ENCODE data around the gene HS6ST2. TPM values are rescaled to one million over a fixed set of nuclear protein-coding genes. Genes with fewer than 3 reads are reported as not detected.
A peak's percentile ranks its signal among the peaks of the same experiment; 100 is the strongest.

HS6ST2 gene
- polyA plus RNA-seq, 1 donor (not counting 4 experiments of a cell fraction or from before 2014, with no cell fraction given) = 0.43 TPM

DNA sequence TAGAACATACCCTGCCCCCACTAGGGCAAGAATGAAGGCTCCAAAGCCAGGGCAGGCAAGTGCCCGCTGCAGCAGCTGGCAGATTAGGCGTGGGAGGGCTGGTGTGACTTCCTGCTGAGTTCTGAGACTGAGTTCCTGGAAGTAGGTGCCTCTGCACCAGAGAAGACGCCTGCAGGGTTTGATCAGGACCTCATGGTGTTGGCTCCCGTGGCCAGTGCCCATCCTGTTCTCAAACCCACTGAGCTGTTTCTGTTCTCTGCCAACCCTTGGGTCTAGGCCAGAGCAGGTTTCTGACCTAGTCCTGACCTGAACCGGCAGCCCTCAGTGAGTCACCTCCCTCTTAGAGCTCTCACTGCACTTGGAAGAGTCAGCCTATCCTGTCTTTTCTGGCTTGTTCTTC lies 220.7 kb downstream of the HS6ST2 start:
- dilution Hi-C loops (cut with MboI; ENCODE audit: extremely low pct_ligation_motif_present, low sequenced_read_pairs) = no loop called here
- H3K4me3 ChIP-seq (ENCODE audit: control insufficient read depth in 2 of 3, extremely low read depth in 1 of 3, insufficient read depth in 2 of 3, low read depth in 1 of 3, low read length in 3 of 3) = no peak overlapping the region
- TF ChIP-seq CTCF (optimal IDR thresholded peaks at IDR 0.05 in 1 of 3, IDR thresholded peaks at IDR 0.05 in 1 of 3, conservative IDR thresholded peaks at IDR 0.05 in 1 of 3; ENCODE audit: extremely low read depth in 1 of 3, insufficient read depth in 2 of 3, low read length in 3 of 3) (no peak), EZH2 (IDR thresholded peaks at IDR 0.05; ENCODE audit: low read length) (no peak)
- no peak overlapping the region for H3K27ac ChIP-seq (ENCODE audit: control insufficient read depth, insufficient read depth, low read length)
- H3K79me2 ChIP-seq (ENCODE audit: control insufficient read depth, insufficient read depth, low read length) = no peaks in the 10 kb centered on the region
- H3K9me3 ChIP-seq (ENCODE audit: control insufficient read depth, low read depth, low read length) = no peaks in the 10 kb centered on the region
- H3K4me2 ChIP-seq (ENCODE audit: control insufficient read depth, extremely low read depth, insufficient read depth, low read depth, low read length) = no peak overlapping the region
- peak; percentile 9 for FAIRE-seq
- H3K9me1 ChIP-seq (ENCODE audit: control insufficient read depth, extremely low read depth, insufficient read depth, low read length) = no peaks in the 10 kb centered on the region
- H4K20me1 ChIP-seq (ENCODE audit: control insufficient read depth, extremely low read depth, insufficient read depth, low read length) = no peaks in the 10 kb centered on the region
- no peak overlapping the region for H2AFZ ChIP-seq (ENCODE audit: control insufficient read depth, low read length)
- H3K36me3 ChIP-seq (ENCODE audit: control insufficient read depth in 2 of 2, extremely low read depth in 1 of 2, insufficient read depth in 2 of 2, low read length in 2 of 2) = no peaks in the 10 kb centered on the region
- DNase-seq (ENCODE audit: low read depth, low spot score) = no peak
- H3K27me3 ChIP-seq (ENCODE audit: control insufficient read depth, extremely low read depth, insufficient read depth, low read length) = no peaks in the 10 kb centered on the region
- H3K4me1 ChIP-seq (ENCODE audit: control insufficient read depth, extremely low read depth, insufficient read depth, low read length) = no peaks in the 10 kb centered on the region
- no peak overlapping the region for H3K9ac ChIP-seq (ENCODE audit: control insufficient read depth, extremely low read depth, insufficient read depth, low read length)

DNA sequence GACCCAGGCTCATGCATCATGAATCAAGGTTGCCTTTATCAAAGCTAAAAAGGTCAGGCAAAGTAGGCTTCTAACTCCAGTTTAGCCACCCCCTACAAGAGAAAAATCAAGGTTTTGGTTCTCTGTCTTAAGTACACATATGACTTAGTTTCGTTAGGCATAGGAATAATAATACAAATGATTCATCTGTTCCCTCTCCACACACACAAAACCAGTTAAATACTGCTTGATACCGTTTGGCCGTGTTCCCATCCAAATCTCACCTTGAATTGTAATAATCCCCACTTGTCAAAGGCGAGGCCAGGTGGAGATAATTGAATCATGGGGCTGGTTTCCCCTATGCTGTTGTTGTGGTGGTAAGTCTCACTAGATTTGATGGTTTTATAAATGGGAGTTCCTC lies 226.2 kb downstream of the HS6ST2 start:
- Histone ChIP-seq H3K9me1 (ENCODE audit: control insufficient read depth, extremely low read depth, insufficient read depth, low read length) (no peaks in the 10 kb centered on the region), H3K36me3 (ENCODE audit: control insufficient read depth in 2 of 2, extremely low read depth in 1 of 2, insufficient read depth in 2 of 2, low read length in 2 of 2) (no peaks in the 10 kb centered on the region), H3K27ac (ENCODE audit: control insufficient read depth, insufficient read depth, low read length) (no peak overlapping the region), H3K4me3 (ENCODE audit: control insufficient read depth in 2 of 3, extremely low read depth in 1 of 3, insufficient read depth in 2 of 3, low read depth in 1 of 3, low read length in 3 of 3) (no peak overlapping the region), H4K20me1 (ENCODE audit: control insufficient read depth, extremely low read depth, insufficient read depth, low read length) (no peaks in the 10 kb centered on the region), H3K79me2 (ENCODE audit: control insufficient read depth, insufficient read depth, low read length) (no peaks in the 10 kb centered on the region), H3K27me3 (ENCODE audit: control insufficient read depth, extremely low read depth, insufficient read depth, low read length) (no peaks in the 10 kb centered on the region), H3K4me2 (ENCODE audit: control insufficient read depth, extremely low read depth, insufficient read depth, low read depth, low read length) (no peak overlapping the region), H3K4me1 (ENCODE audit: control insufficient read depth, extremely low read depth, insufficient read depth, low read length) (no peaks in the 10 kb centered on the region), H3K9me3 (ENCODE audit: control insufficient read depth, low read depth, low read length) (no peaks in the 10 kb centered on the region), H2AFZ (ENCODE audit: control insufficient read depth, low read length) (no peak overlapping the region), H3K9ac (ENCODE audit: control insufficient read depth, extremely low read depth, insufficient read depth, low read length) (no peak overlapping the region)
- dilution Hi-C loops (cut with MboI; ENCODE audit: extremely low pct_ligation_motif_present, low sequenced_read_pairs) = no loop called here
- no peak for TF ChIP-seq EZH2 (IDR thresholded peaks at IDR 0.05; ENCODE audit: low read length)
- no peak for TF ChIP-seq CTCF (optimal IDR thresholded peaks at IDR 0.05 in 1 of 3, IDR thresholded peaks at IDR 0.05 in 1 of 3, conservative IDR thresholded peaks at IDR 0.05 in 1 of 3; ENCODE audit: extremely low read depth in 1 of 3, insufficient read depth in 2 of 3, low read length in 3 of 3)
- FAIRE-seq (no peak), DNase-seq (ENCODE audit: low read depth, low spot score) (no peak)
